CMK (cell line): ENCODE measurements around the gene LSM10.

Experiments
- DNase-seq: peaks from one replicate; pipeline ENCODE4 v3.0.0-alpha.2; 2010; ENCODE audit warnings: low read depth

LSM10 gene

DNA sequence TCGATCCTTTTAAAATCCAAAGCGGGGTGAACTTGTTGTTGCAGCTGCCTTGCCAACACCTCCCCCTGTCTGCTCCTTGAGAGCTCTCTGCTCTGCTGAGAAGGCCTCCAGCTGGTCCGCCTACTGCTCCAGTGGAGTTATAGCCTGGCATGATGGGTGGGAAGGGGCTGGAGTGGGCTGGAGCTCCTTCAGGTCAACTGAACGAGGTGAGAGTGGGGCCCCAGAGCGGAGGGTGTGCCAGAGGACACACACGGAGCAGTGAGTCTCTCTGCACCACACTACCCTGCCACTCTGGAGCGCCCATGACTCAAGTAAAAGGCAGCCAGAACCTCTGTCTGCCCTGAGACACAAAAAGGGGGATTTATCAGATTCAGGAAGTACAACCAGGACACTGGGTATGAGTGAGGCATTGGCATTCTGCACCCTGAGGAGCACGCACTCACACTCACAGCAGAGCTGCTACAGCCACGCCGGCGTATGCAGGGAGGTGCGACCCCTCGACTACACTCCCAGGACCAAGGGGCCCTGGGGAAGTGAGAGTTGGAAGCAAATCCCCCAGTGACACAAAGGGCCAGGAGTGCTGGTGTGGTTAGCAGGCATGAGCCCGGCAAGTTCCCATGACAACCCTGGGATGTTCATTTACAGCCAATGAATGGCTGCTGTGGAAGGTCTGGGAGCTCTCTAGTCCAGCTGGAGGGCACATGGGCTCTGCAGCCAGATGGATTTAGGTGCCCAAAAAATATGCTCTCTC lies 46.3 kb downstream of the LSM10 start:
- no peak for DNase-seq

GRCh38 chr1:36350659-36351226 lies 47.0 kb downstream of the LSM10 start:
- no peak for DNase-seq

DNA sequence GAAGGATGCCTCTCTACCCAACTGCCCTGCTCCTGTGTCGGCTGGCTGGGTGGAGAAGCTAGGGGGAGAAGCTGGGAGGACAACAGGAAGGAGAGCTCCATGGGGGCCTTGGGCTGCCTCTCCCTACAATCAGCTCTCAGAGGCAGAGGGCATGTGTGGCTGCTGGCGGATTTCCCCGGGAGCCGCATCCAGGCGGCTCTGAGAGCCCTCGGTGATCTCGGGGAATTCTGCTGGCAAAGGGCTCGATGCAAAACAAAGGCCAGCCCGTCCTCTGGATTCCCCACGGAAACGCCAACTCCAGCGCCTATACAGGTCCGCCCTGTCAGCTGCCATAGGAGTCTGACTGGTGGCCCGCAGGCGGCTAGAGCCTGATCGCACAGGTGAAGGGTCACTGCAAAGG lies 47.9 kb downstream of the LSM10 start:
- no peak for DNase-seq

- no peak for DNase-seq
These were observed 48.5 kb downstream of the LSM10 start for GRCh38 chr1:36349241-36349671.

DNA sequence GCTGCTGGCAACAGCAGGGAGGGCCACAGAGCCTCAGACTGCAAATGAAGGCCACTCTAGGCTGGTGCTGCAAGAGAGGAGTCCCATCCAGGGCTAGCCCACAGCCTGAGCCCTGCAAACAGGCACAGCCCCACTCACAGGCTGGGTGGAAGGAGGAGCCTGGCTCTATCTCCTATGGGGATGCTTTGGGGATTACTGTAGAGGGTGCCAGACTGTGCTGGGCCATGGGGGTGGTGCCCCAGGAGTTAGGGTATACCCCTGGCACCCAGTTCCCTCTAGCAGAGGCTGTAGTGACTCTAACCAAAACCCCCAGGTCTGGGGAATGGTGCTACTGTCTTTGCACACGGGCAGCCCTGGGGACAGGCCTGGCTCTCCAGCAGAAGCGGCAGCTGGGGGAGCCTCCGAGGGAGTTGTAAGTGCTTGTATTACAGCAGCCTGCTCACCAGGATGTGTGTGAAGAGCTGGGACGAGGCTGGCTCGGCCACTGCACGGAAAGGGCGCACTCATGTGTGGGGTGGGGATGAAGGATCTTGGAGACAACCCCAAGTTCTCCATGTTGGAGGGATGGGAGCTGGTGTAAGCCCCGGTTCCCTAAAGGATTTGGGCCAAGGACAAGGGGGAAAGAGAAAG lies 50.9 kb downstream of the LSM10 start:
- DNase-seq: no peak

GRCh38 chr1:36345353-36345752 lies 52.4 kb downstream of the LSM10 start:
- DNase-seq: no peak

DNA sequence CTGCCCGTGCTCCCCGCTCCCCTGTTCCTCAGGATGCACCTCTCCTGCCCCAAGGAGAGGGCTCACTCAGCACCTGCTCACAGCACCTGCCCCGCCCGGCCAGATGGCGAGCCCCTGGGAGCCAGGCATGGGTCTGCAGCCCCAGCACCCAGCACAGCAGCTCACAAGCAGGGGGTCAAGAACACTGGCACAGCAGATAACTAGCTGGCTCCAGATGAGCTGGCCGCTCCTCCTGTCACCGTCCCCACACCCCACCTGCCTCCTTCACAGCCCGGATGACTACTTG lies 53.4 kb downstream of the LSM10 start:
- DNase-seq: no peak

DNA sequence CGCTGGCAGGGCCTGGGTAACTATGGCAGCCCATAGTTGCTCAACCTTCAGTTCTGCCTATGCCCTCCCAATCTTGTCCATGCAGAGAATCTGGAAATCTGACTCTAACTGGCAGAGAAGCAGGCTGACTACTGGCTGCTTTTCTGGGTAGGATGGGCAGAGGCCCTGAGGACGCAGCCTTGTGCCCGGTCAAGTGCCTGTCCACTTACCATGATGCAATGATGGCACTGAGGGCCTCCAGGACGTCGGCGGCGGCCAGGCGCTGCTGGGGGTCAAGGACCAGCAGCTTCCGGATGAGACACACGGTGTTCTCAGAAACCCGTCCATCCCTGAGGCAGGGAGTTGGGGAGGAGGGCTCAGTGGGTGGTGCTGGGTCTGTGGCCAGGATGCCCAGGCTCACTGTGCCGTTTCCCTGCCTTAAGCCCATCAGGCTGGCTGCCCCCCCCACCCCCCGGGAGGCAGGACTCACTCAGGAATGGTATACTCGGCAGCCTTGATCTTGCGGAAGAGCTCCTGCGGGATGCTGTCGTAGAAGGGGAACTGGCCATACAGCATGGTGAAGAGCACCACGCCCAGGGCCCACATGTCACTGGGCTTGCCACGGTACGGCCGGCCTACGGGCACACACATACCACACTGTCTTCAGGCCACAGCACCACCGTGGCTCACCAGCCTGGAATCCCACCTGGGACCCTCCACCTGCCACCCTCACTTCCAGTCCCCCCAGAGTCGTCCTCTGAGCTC lies 53.9 kb downstream of the LSM10 start:
- DNase-seq: no peak
